Retinal pigment epithelial cell (primary cell): ENCODE results near the gene SMOC2.

Source experiments
- DNase-seq: peaks from one replicate; pipeline ENCODE4 v3.0.0-alpha.2; 2010; ENCODE audit warnings: low read depth
- H3K4me3 ChIP-seq: 2 replicates; pipeline ENCODE4 v1.5.1; 2011; ENCODE audit warnings: mild to moderate bottlenecking, low read length, control low read depth, moderate library complexity
- CTCF ChIP-seq: conservative IDR thresholded peaks from 2 replicates; pipeline ENCODE4 v1.5.1; 2011; ENCODE audit warnings: low read depth, low read length, control low read depth, inconsistent platforms

Gene SMOC2

GRCh38 chr6:168589275-168589674 is 148.3 kb downstream of the SMOC2 start:
- no peak for DNase-seq
- no peak overlapping the region for H3K4me3 ChIP-seq
- no peak for TF ChIP-seq CTCF

GRCh38 chr6:168590406-168590805 is 149.4 kb downstream of the SMOC2 start:
- no peak for TF ChIP-seq CTCF
- H3K4me3 ChIP-seq: no peak overlapping the region
- DNase-seq: no peak

GRCh38 chr6:168596344-168596743 is 155.4 kb downstream of the SMOC2 start:
- no peak for TF ChIP-seq CTCF
- H3K4me3 ChIP-seq: no peak overlapping the region
- no peak for DNase-seq

GRCh38 chr6:168597471-168597875 is 156.5 kb downstream of the SMOC2 start:
- DNase-seq: no peak
- TF ChIP-seq CTCF: no peak
- H3K4me3 ChIP-seq: no peak overlapping the region

- TF ChIP-seq CTCF: no peak
- H3K4me3 ChIP-seq: no peak overlapping the region
- no peak for DNase-seq
These were observed 157.5 kb downstream of the SMOC2 start for GRCh38 chr6:168598251-168599117.

- no peak for TF ChIP-seq CTCF
- no peak overlapping the region for H3K4me3 ChIP-seq
- DNase-seq: no peak
These were observed 158.1 kb downstream of the SMOC2 start for GRCh38 chr6:168599118-168599494.

GRCh38 chr6:168599769-168600330 is 158.9 kb downstream of the SMOC2 start:
- no peak for TF ChIP-seq CTCF
- H3K4me3 ChIP-seq: no peak overlapping the region

More at GRCh38 chr6:168599769-168600330, 158.9 kb downstream of the SMOC2 start:
- DNase-seq: no peak
